Type B pancreatic cell (in vitro differentiated cells): Measurements from ENCODE around the gene DEPDC5. TPM values are rescaled to one million over a fixed set of nuclear protein-coding genes. Genes with fewer than 3 reads are reported as not detected.
A peak's percentile ranks its signal among the peaks of the same experiment; 100 is the strongest.

Source experiments
- DNase-seq: peaks from one replicate; pipeline ENCODE4 v3.0.0; 2021; ENCODE audit warnings: mixed read lengths; ENCODE audit not compliant: unreplicated experiment; ENCODE audit errors: extremely low spot score
- H3K27ac Mint-ChIP-seq: 2 replicates; pipeline ENCODE4 v1.8.0; 2021; ENCODE audit warnings: mild to moderate bottlenecking, mixed read lengths
- H3K27me3 Mint-ChIP-seq: 2 replicates; pipeline ENCODE4 v1.8.0; 2021; ENCODE audit warnings: mixed read lengths
- H3K36me3 Mint-ChIP-seq: 2 replicates; pipeline ENCODE4 v1.8.0; 2021; ENCODE audit warnings: mixed read lengths
- H3K4me1 Mint-ChIP-seq: one replicate; pipeline ENCODE4 v1.8.0; 2021; ENCODE audit warnings: mixed read lengths; ENCODE audit not compliant: unreplicated experiment
- H3K4me3 Mint-ChIP-seq: 2 replicates; pipeline ENCODE4 v1.8.0; 2021; ENCODE audit warnings: mild to moderate bottlenecking, mixed read lengths
- H3K9me3 Mint-ChIP-seq: 2 replicates; pipeline ENCODE4 v1.8.0; 2021; ENCODE audit warnings: mixed read lengths
- total RNA-seq: library from RNA; stranded (reverse); gene quantifications from 2 replicates; pipeline ENCODE4 v1.2.1, GENCODE V29; 2021; ENCODE audit warnings: low replicate concordance
- TF ChIP-seq, protein P1 (sequence below): fragments of 200-600 bp; sonication (generic); conservative IDR thresholded peaks from 2 replicates; pipeline ENCODE4 v1.5.0; 2021; ENCODE audit warnings: antibody characterized with exemption, mild to moderate bottlenecking

DEPDC5 gene
- total RNA-seq, 1 donor from 2014 or later = 40.6 TPM

DNA sequence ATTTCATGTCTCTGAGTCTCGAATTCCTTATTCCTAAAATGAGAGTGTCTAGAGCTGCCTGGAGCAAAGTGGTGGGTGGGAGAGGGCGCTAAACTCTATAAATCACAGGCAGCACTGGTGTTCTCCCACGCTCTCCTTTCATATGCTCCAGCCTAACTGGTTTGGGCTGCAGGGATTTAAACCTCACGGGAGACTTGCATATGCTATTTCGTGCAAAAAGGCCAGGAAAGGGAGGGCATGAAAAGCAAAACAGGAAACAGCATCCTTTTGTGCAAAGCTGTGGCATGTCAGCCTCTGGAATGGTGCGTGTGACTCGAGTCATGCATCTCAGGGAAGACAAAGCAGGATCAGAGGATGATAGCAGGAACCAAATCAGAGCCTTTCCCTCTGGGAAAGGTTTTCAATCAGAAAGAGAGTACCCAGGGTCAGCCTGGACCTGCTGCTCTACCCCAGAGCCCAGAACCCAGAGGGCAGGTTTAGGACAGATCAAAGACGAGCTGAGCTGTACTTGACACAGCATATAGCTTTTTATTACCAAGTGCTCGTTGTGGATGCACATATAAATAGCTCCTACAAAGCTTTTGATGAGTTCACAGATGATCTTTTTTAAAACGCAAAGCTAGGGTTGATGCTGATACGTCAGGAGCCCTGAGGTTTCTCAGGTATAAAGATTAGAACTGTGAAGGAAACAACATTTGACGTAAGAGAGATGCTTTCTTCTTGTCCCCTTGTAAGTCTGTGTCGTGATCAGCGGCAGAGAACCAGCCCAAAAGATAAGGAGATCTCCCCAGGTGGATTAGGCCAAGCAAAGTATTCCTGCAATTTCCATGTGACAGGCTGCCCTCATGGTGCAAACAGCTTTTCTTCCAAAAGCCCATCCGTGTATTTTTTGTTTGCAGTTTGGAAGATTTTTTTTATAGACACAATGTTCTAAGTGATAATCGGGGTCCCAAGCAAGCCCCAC, 144.3 kb downstream of the DEPDC5 start:
- no peaks in the 10 kb centered on the region for H3K9me3 Mint-ChIP-seq

DNA sequence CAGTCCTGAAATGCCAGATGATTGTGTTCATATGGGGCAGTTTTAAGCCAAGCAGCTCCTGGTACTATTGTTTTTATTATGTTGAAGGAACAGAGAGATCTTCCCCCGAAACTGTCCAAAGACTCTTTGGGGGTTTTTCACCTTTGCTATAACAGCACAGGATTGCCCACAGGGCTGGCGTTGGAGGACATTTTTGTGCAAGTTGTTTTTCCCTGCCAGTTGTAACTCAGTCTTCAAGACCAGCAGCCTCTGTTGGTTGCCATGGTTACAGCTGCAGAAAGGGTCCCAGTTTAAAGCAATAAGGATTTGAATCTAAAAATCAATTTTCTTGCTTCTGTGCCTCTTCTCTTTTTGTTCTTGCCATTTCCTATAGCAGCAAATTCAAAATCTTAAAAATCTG, 145.1 kb downstream of the DEPDC5 start:
- H3K4me1 Mint-ChIP-seq = peaks cover 33% of the 10 kb centered on the region
- DNase-seq = no peak
- no peaks in the 10 kb centered on the region for H3K27me3 Mint-ChIP-seq
- no peaks in the 10 kb centered on the region for H3K9me3 Mint-ChIP-seq
- H3K27ac Mint-ChIP-seq = no peak overlapping the region
- H3K4me3 Mint-ChIP-seq = no peak overlapping the region
- TF ChIP-seq, protein P1, sequence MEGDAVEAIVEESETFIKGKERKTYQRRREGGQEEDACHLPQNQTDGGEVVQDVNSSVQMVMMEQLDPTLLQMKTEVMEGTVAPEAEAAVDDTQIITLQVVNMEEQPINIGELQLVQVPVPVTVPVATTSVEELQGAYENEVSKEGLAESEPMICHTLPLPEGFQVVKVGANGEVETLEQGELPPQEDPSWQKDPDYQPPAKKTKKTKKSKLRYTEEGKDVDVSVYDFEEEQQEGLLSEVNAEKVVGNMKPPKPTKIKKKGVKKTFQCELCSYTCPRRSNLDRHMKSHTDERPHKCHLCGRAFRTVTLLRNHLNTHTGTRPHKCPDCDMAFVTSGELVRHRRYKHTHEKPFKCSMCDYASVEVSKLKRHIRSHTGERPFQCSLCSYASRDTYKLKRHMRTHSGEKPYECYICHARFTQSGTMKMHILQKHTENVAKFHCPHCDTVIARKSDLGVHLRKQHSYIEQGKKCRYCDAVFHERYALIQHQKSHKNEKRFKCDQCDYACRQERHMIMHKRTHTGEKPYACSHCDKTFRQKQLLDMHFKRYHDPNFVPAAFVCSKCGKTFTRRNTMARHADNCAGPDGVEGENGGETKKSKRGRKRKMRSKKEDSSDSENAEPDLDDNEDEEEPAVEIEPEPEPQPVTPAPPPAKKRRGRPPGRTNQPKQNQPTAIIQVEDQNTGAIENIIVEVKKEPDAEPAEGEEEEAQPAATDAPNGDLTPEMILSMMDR = no peak
- H3K36me3 Mint-ChIP-seq = peaks cover 10% of the 10 kb centered on the region

More for the DNA sequence above, 144.3 kb downstream of the DEPDC5 start:
- no peak for DNase-seq
- Mint-ChIP-seq H3K36me3 (peaks cover 7% of the 10 kb centered on the region), H3K4me3 (no peak overlapping the region), H3K27me3 (no peaks in the 10 kb centered on the region), H3K4me1 (peaks cover 40% of the 10 kb centered on the region), H3K27ac (peak overlapping the region; percentile 52)
- TF ChIP-seq, protein P1 = no peak

DNA sequence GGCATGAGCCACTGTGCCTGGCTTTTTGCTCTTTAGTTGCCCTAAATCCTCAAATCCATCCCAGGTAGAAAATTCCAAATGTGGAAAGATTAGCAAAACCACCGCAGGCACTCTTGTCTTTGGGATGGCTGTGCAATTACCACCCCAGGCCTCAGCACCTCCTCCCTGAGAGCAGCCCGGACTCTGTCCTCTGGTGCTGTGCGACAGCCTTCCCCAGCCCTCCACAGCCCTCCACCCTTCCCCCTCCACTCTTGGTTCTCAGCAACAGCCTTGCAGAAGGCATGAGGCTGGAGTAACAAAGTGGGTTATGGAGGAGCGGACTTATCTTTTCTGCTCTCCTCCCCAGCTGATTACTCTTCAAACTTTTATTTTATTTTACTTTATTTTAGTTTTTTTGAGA, 145.8 kb downstream of the DEPDC5 start:
- Mint-ChIP-seq H3K36me3 (peaks cover 10% of the 10 kb centered on the region), H3K4me1 (peaks cover 32% of the 10 kb centered on the region), H3K27me3 (no peaks in the 10 kb centered on the region), H3K9me3 (no peaks in the 10 kb centered on the region), H3K4me3 (no peak overlapping the region), H3K27ac (no peak overlapping the region)
- no peak for DNase-seq
- TF ChIP-seq, protein P1 = no peak

DNA sequence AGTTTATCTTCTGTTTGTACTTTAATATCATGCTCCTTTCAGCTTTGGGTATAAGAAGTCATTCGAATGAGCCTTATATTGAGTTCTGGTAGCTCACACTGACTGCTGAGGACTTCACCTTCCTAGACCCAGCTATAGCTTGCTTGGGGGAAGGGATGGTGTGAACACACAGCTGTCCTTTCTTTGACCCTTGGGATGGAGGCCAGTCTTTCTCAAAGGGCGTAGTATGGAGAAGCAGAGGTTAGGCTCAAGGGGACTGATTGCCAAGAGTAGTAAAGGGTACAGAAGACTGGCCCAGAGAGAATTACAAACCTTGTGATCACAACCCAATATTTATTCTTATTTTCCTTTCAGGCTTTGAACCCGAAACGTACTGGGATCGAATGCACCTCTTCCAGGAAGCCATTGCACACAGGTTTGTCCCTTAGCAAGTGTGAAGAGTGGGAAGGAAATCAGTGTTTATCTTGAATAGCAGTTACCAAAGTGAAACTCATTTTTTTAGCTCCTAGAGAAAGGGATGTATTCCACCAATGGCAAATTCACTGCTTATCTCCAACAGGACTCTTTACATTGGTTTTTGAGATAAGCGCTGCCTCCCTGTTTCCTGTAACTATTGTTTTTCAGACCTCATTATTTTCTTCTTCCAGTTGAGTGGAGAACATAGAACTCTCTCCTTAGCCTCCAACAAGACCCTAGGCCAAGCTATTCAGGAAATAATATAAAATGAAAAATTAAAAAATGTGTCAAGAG, 147.7 kb downstream of the DEPDC5 start:
- TF ChIP-seq, protein P1 = no peak

DNA sequence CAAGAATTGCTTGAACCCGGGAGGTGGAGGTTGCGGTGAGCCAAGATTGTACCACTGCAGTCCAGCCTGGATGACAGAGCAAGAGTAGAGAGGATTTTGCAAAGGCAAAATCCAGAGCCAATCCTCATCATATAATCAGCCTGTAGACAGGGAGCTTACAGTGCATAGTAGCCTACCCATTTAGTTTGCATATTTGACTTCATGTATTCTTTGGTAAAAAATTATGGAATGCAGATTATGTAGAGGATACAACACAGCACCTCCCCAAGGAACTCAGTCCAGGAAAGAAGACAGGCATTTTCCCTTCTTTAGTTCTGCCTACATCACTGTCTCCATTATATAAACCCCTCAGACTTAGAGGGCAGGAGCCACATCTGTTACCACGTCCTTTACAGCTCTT, 150.8 kb downstream of the DEPDC5 start:
- Mint-ChIP-seq H3K27ac (no peak overlapping the region), H3K9me3 (no peaks in the 10 kb centered on the region), H3K27me3 (no peaks in the 10 kb centered on the region), H3K4me1 (peaks cover 4% of the 10 kb centered on the region), H3K36me3 (peaks cover 23% of the 10 kb centered on the region), H3K4me3 (no peak overlapping the region)
- no peak for DNase-seq
- TF ChIP-seq, protein P1 = no peak

More for the DNA sequence above, 147.7 kb downstream of the DEPDC5 start:
- H3K36me3 Mint-ChIP-seq = peaks cover 11% of the 10 kb centered on the region
- no peaks in the 10 kb centered on the region for H3K9me3 Mint-ChIP-seq
- H3K27ac Mint-ChIP-seq = no peak overlapping the region
- peaks cover 28% of the 10 kb centered on the region for H3K4me1 Mint-ChIP-seq
- H3K4me3 Mint-ChIP-seq = no peak overlapping the region
- no peak for DNase-seq
- no peaks in the 10 kb centered on the region for H3K27me3 Mint-ChIP-seq
